WI38 (cell line): ENCODE results near the gene PTPRA.
"Not testable (repeated sequence)": the region's sequence is repeated elsewhere in the genome, so short reads cannot be mapped to it uniquely, and the experiment has no call there.

Experiments
- H3K4me3 ChIP-seq: 2 replicates; pipeline ENCODE4 v1.5.1; 2011; ENCODE audit warnings: low read depth, mild to moderate bottlenecking, control low read depth, low read length
- TF ChIP-seq, protein P1 (sequence below): IDR thresholded peaks from 2 replicates; pipeline ENCODE4 v1.5.1; 2012; ENCODE audit warnings: low read depth, mild to moderate bottlenecking, control low read depth, low read length

PTPRA gene

DNA sequence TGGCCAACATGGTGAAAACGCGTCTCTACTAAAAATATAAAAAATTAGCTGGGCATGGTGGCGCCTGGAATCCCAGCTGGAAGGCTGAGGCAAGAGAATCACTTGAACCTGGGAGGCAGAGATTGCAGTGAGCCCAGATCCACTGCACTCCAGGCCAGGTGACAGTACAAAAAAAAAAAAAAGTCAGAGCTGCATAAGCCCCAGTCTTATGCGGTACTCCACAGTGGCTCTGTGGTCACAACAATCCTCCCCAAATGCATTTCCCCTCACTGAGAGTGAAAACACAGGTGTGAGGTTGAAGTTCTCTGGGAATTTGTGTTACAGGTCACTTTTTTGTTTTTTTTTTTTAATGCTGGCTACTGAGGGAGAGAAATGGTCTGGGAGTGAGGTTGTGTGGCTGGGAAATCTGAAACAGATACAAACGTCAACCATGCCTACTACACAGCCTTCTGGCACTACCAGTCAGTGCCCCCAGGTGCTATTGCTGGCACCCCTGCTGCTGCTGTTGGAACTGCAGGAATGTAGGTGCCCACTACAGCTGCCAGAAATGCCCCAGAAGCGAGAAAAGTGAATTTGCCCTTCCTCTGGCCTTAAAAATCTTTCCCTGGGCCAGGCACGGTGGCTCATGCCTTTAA lies 178.2 kb downstream of the PTPRA start:
- TF ChIP-seq, protein P1, sequence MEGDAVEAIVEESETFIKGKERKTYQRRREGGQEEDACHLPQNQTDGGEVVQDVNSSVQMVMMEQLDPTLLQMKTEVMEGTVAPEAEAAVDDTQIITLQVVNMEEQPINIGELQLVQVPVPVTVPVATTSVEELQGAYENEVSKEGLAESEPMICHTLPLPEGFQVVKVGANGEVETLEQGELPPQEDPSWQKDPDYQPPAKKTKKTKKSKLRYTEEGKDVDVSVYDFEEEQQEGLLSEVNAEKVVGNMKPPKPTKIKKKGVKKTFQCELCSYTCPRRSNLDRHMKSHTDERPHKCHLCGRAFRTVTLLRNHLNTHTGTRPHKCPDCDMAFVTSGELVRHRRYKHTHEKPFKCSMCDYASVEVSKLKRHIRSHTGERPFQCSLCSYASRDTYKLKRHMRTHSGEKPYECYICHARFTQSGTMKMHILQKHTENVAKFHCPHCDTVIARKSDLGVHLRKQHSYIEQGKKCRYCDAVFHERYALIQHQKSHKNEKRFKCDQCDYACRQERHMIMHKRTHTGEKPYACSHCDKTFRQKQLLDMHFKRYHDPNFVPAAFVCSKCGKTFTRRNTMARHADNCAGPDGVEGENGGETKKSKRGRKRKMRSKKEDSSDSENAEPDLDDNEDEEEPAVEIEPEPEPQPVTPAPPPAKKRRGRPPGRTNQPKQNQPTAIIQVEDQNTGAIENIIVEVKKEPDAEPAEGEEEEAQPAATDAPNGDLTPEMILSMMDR, result no peak

DNA sequence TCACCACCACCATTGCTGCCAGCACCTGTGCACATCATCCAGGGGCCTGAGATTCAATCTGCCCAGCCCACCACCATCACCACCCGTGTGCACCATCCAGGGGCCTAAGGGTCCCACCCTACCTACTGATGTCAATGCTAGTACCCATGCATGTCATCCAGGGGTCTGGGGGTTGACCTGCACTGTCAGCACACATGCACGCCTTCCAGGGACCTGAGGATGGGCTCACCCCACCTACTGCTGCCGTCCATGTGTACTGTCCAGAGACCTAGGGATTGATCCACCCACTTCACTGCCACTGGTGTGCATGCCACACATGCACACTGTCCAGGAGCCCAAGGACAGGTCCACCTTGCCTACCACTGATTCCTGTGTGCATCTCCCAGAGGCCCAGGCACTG lies 186.2 kb downstream of the PTPRA start:
- H3K4me3 ChIP-seq, result no peak overlapping the region
- TF ChIP-seq, protein P1, result no peak

More for the DNA sequence above, 178.2 kb downstream of the PTPRA start:
- no peak overlapping the region for H3K4me3 ChIP-seq

DNA sequence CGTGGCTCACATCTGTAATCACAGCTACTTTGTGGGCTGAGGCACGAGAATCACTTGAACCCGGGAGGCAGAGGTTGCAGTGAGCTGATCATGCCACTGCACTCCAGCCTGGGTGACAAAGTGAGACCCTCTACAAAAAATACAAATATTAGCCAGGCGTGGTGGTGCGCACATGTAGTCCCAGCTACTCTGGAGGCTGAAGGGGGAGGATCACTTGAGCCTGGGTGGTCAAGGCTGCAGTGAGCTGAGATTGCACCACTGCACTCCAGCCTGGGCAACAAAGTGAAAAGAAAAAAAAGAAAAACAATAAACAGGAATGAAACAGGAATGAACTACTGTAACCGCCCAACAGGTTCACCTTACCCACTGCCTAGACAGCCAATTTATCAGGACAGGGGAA lies 190.8 kb downstream of the PTPRA start:
- not testable (repeated sequence) for H3K4me3 ChIP-seq

DNA sequence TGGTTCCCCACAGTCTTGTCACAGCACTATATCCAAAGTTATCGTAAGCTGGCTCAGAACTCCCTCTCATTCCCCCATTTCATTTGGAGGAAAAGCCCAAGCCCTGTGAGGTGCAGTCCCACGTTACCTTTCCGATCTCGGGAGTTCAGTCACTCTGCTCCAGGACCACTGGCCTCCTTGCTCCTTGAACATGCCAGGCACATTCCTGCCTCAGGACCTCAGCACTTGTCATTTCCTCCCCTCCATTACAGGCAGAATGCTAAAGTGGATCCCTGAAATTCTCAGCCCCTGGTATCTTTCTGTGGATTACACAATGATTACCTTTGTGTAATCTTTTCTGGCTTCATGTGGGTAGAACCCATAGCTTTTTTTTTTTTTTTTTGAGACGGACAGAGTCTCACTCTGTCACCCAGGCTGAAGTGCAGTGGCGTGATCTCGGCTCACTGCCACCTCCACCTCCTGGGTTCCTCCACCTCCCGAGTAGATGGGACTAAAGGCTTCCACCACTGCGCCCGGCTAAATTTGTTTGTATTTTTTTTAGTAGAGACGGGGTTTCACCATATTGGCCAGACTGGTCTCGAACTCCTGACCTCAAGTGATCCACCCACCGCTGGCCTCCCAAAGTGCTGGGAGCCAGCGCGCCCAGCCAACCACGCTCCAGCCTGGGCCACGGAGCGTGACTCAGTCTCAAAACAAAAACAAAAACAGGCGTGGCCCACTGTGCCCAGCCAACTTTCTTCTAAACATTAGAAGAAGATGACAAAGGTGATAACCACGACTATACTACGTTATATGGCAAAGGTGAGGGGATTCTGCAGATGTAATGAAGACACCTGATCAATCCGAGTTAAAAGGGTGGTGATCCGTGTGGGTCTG lies 194.1 kb downstream of the PTPRA start:
- TF ChIP-seq, protein P1, result no peak
- H3K4me3 ChIP-seq, result no peak overlapping the region

DNA sequence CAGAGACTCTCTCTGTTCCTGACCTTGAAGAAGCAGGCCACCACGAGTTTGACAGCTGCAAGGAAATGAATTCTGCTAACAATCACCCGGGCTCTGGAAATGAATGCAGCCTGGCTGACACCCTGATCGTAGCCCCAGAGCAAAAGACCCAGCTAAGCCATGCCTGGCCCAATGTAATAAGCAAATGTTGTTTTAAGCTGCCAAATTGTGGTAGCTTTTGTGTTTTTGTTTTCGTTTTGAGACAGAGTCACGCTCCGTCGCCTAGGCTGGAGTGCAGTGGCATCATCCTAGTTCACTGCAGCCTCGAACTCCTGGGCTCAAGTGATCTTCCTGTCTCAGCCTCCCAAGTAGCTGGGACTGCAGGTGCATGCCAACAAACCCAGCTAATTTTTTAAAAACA lies 194.8 kb downstream of the PTPRA start:
- H3K4me3 ChIP-seq, result no peak overlapping the region
- TF ChIP-seq, protein P1, result no peak

DNA sequence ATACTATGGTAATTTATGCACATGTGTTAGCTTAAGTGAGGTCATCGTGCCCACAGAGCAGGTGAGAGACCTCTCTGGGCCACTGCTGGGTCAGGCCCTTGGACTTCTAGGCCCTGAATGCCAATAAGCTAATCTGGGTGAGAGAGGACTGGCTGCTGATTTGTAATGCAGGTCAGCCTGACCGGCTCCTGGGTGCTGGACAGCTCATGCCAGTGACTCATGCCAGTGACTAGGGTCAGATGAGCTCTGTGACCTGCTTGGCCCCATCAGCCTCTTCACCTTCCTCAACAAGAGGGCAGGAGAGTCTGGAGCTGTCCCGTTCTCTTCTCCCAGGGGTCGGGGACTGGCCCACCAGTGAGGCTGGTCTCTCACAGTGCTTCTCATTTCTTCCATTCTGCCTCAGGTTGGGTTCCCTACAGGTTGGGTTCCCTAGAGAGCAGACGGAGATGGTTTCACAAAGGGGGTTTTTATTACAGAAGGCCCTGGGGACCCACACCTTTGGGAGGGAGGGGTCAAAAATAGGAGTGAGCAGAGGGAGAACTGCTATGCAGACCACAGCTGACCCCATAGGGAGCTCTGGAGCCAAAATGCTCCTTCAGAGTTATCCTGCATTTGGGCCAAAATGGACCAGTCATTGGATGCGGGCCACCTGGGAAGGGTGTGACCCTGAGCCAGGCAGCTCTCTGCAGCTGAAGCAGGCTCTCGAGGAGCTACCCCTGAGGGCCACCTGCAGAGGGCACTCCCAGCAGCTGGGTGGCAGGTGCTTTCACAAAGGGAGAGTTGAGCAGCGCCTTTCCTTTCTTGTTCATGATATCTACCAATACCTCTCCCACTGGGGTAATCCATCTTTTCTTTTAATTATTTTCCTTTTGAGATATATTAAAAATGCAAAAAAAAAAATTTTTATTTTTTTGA lies 196.0 kb downstream of the PTPRA start:
- TF ChIP-seq, protein P1, result no peak

DNA sequence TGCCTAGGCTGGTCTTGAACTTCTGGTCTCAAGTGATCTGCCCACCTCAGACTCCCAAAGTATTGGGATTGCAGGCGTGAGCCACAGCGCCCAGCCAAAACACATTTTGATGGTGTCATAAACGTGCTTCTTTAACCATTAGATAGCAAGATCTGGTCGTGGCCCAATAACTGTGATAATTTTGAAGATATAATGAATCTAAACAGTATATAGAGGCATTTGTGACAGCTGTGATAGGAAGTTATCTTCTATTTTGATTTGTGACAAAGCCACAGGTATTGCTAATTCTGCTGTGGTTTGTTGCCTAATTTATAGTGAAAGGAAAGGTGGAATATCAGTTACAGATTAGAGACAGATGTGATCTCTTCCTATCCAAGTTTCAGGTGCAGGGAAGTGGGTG lies 197.4 kb downstream of the PTPRA start:
- H3K4me3 ChIP-seq, result no peak overlapping the region
- TF ChIP-seq, protein P1, result no peak

More for the DNA sequence above, 196.0 kb downstream of the PTPRA start:
- no peak overlapping the region for H3K4me3 ChIP-seq
